Upper lobe of left lung (tissue), 4 donors: Measurements from ENCODE around the gene TLE2.
A peak's percentile ranks its signal among the peaks of the same experiment; 100 is the strongest.

Experiments
- CTCF ChIP-seq, 6 experiments: fragments of 450-650 bp in 4 of 6; fragments of 200-600 bp in 2 of 6; sonication (generic) in 2 of 6; IDR thresholded peaks; one replicate each; pipeline ENCODE4 v1.5.1; 2016 to 2019; ENCODE audit warnings: antibody characterized with exemption in 6 of 6
- POLR2A ChIP-seq, 4 donors: fragments of 450-650 bp; IDR thresholded peaks; one replicate each; pipeline ENCODE4 v1.5.1; 2016 to 2017; ENCODE audit warnings: antibody characterized with exemption in 4 of 4, mild to moderate bottlenecking in 2 of 4
- POLR2AphosphoS5 ChIP-seq, 2 donors: sonication (generic); formaldehyde crosslinking; IDR thresholded peaks; one replicate each; pipeline ENCODE4 v1.5.1; 2017; ENCODE audit warnings: antibody characterized with exemption in 2 of 2

- peak in 1 of 2 donors; percentile 22 for TF ChIP-seq POLR2AphosphoS5 (IDR thresholded peaks at IDR 0.05)
- TF ChIP-seq CTCF (IDR thresholded peaks at IDR 0.05): peak; percentile 40 to 97 (median 92)
- TF ChIP-seq POLR2A (IDR thresholded peaks at IDR 0.05): no peak
Measured at GRCh38 chr19:2962018-2962670, 66.9 kb downstream of the TLE2 start.
